ENCODE results near the gene OGFRL1. TPM values are rescaled to one million over a fixed set of nuclear protein-coding genes. Genes with fewer than 3 reads are reported as not detected.

OGFRL1 gene
- total and polyA plus RNA-seq, 9 of the 15 experiments (the other 6 are each of a cell fraction or from before 2014, with no cell fraction given) = 0.01 to 0.07 (median 0.03) TPM

DNA sequence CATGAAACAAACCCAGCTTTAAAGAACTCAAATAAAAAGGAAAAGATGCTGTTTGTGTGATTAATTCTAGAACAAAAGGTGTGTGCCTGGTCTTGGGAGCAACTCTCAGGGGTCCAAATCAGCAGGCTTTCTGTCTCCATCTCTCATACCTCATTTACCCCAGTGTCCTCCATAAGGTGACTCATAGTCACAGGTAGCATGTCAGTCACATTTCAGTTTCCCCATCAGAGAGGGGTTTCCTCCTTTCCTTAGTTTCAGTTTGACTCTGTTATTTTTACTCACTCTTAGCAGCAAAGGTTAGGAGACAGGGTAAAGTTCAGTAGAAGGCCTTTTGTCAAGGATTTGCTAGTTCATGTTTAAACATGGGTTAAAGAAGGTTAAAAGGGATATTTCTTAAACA, 46.2 kb downstream of the OGFRL1 start (continued):
- TF ChIP-seq, protein P1, sequence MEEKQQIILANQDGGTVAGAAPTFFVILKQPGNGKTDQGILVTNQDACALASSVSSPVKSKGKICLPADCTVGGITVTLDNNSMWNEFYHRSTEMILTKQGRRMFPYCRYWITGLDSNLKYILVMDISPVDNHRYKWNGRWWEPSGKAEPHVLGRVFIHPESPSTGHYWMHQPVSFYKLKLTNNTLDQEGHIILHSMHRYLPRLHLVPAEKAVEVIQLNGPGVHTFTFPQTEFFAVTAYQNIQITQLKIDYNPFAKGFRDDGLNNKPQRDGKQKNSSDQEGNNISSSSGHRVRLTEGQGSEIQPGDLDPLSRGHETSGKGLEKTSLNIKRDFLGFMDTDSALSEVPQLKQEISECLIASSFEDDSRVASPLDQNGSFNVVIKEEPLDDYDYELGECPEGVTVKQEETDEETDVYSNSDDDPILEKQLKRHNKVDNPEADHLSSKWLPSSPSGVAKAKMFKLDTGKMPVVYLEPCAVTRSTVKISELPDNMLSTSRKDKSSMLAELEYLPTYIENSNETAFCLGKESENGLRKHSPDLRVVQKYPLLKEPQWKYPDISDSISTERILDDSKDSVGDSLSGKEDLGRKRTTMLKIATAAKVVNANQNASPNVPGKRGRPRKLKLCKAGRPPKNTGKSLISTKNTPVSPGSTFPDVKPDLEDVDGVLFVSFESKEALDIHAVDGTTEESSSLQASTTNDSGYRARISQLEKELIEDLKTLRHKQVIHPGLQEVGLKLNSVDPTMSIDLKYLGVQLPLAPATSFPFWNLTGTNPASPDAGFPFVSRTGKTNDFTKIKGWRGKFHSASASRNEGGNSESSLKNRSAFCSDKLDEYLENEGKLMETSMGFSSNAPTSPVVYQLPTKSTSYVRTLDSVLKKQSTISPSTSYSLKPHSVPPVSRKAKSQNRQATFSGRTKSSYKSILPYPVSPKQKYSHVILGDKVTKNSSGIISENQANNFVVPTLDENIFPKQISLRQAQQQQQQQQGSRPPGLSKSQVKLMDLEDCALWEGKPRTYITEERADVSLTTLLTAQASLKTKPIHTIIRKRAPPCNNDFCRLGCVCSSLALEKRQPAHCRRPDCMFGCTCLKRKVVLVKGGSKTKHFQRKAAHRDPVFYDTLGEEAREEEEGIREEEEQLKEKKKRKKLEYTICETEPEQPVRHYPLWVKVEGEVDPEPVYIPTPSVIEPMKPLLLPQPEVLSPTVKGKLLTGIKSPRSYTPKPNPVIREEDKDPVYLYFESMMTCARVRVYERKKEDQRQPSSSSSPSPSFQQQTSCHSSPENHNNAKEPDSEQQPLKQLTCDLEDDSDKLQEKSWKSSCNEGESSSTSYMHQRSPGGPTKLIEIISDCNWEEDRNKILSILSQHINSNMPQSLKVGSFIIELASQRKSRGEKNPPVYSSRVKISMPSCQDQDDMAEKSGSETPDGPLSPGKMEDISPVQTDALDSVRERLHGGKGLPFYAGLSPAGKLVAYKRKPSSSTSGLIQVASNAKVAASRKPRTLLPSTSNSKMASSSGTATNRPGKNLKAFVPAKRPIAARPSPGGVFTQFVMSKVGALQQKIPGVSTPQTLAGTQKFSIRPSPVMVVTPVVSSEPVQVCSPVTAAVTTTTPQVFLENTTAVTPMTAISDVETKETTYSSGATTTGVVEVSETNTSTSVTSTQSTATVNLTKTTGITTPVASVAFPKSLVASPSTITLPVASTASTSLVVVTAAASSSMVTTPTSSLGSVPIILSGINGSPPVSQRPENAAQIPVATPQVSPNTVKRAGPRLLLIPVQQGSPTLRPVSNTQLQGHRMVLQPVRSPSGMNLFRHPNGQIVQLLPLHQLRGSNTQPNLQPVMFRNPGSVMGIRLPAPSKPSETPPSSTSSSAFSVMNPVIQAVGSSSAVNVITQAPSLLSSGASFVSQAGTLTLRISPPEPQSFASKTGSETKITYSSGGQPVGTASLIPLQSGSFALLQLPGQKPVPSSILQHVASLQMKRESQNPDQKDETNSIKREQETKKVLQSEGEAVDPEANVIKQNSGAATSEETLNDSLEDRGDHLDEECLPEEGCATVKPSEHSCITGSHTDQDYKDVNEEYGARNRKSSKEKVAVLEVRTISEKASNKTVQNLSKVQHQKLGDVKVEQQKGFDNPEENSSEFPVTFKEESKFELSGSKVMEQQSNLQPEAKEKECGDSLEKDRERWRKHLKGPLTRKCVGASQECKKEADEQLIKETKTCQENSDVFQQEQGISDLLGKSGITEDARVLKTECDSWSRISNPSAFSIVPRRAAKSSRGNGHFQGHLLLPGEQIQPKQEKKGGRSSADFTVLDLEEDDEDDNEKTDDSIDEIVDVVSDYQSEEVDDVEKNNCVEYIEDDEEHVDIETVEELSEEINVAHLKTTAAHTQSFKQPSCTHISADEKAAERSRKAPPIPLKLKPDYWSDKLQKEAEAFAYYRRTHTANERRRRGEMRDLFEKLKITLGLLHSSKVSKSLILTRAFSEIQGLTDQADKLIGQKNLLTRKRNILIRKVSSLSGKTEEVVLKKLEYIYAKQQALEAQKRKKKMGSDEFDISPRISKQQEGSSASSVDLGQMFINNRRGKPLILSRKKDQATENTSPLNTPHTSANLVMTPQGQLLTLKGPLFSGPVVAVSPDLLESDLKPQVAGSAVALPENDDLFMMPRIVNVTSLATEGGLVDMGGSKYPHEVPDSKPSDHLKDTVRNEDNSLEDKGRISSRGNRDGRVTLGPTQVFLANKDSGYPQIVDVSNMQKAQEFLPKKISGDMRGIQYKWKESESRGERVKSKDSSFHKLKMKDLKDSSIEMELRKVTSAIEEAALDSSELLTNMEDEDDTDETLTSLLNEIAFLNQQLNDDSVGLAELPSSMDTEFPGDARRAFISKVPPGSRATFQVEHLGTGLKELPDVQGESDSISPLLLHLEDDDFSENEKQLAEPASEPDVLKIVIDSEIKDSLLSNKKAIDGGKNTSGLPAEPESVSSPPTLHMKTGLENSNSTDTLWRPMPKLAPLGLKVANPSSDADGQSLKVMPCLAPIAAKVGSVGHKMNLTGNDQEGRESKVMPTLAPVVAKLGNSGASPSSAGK (IDR thresholded peaks at IDR 0.05) = no peak
- no peak for TF ChIP-seq EZH2 (IDR thresholded peaks at IDR 0.05; ENCODE audit: borderline replicate concordance, low read depth, low read length)
- TF ChIP-seq BACH1 (tag; IDR thresholded peaks at IDR 0.05) = no peak
- no peak for TF ChIP-seq ADNP (tag; IDR thresholded peaks at IDR 0.05)
- TF ChIP-seq ZNF174 (CRISPR knock-in tag; IDR thresholded peaks at IDR 0.05) = no peak
- TF ChIP-seq NFYB (IDR thresholded peaks at IDR 0.05; ENCODE audit: extremely low read depth, insufficient read length) = no peak
- no peak for TF ChIP-seq MYBL2 (IDR thresholded peaks at IDR 0.05; ENCODE audit: low read depth)
- TF ChIP-seq MYBL2 (CRISPR knock-in tag; IDR thresholded peaks at IDR 0.05; ENCODE audit: borderline replicate concordance) = no peak
- TF ChIP-seq ZNF324 (CRISPR knock-in tag; IDR thresholded peaks at IDR 0.05) = no peak
- no peak for TF ChIP-seq DDX20 (tag; IDR thresholded peaks at IDR 0.05; ENCODE audit: low read depth)
- TF ChIP-seq ZNF609 (CRISPR knock-in tag; IDR thresholded peaks at IDR 0.05; ENCODE audit: borderline replicate concordance) = no peak
- TF ChIP-seq MCM5 (IDR thresholded peaks at IDR 0.05; ENCODE audit: low read depth) = no peak
